ENCODE data around the gene PPIF. TPM values are rescaled to one million over a fixed set of nuclear protein-coding genes. Genes with fewer than 3 reads are reported as not detected.

The PPIF gene
- total RNA-seq, 1 donor from 2014 or later: 27.1 TPM

DNA sequence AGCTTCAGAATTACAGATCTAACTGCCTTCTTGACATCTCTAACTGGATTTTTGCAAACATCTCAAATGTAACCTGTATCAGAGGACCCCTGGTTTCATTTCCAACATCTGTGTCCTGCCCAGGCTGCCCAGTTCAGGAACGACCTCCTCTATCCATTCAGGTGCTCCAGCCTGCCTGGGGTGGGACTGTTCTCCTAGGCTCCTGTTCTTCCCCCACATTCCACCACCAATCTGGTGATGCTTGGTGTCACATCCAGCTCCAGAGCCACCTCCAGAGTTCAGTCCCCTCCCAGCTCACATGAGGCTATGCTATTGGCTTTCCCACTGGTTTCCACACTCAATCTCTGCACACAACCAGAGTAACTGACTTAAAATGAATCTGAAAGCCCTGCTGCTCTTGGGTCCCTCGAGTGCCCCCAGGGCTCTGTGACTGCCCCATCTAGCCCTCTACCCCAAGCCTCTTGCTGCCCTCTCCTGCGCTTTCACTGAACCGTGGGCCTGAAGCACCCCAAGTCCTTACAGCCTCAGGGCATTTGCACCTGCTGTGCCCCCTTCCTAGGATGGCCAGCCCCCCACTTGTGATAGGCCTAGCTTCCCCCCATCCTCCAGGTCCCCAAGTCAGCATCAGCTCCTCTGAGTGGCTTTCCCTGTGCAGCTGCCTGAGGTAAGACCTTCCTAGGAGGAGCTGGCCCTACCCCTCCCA lies 46.1 kb downstream of the PPIF start:
- Histone ChIP-seq H4K20me1 (ENCODE audit: low read depth) (no peaks in the 10 kb centered on the region), H3K27ac (no peak overlapping the region), H3K9me3 (ENCODE audit: low read depth) (no peaks in the 10 kb centered on the region), H3K9ac (no peak overlapping the region), H3K36me3 (no peaks in the 10 kb centered on the region), H3K4me1 (no peaks in the 10 kb centered on the region), H3K27me3 (no peaks in the 10 kb centered on the region), H3F3A (ENCODE audit: low read depth) (no peaks in the 10 kb centered on the region), H3K79me2 (ENCODE audit: low read depth) (no peaks in the 10 kb centered on the region), H3K4me3 (no peak overlapping the region), H3K4me2 (no peak overlapping the region), H2AFZ (replicated peaks) (no peak overlapping the region)
- Mint-ChIP-seq H3K36me3 (peaks cover 2% of the 10 kb centered on the region), H3K4me3 (no peak overlapping the region), H3K27me3 (ENCODE audit: insufficient read depth, low read depth) (no peaks in the 10 kb centered on the region), H3K27ac (no peak overlapping the region), H3K9me3 (no peaks in the 10 kb centered on the region), H3K4me1 (peaks cover 17% of the 10 kb centered on the region)
- TF ChIP-seq EZH2 (IDR thresholded peaks at IDR 0.05): no peak
- TF ChIP-seq, protein P1, sequence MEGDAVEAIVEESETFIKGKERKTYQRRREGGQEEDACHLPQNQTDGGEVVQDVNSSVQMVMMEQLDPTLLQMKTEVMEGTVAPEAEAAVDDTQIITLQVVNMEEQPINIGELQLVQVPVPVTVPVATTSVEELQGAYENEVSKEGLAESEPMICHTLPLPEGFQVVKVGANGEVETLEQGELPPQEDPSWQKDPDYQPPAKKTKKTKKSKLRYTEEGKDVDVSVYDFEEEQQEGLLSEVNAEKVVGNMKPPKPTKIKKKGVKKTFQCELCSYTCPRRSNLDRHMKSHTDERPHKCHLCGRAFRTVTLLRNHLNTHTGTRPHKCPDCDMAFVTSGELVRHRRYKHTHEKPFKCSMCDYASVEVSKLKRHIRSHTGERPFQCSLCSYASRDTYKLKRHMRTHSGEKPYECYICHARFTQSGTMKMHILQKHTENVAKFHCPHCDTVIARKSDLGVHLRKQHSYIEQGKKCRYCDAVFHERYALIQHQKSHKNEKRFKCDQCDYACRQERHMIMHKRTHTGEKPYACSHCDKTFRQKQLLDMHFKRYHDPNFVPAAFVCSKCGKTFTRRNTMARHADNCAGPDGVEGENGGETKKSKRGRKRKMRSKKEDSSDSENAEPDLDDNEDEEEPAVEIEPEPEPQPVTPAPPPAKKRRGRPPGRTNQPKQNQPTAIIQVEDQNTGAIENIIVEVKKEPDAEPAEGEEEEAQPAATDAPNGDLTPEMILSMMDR (IDR thresholded peaks at IDR 0.05): no peak
- no peak for TF ChIP-seq EZH2phosphoT487 (IDR thresholded peaks at IDR 0.05)
- no peak for DNase-seq (ENCODE audit: low spot score)

DNA sequence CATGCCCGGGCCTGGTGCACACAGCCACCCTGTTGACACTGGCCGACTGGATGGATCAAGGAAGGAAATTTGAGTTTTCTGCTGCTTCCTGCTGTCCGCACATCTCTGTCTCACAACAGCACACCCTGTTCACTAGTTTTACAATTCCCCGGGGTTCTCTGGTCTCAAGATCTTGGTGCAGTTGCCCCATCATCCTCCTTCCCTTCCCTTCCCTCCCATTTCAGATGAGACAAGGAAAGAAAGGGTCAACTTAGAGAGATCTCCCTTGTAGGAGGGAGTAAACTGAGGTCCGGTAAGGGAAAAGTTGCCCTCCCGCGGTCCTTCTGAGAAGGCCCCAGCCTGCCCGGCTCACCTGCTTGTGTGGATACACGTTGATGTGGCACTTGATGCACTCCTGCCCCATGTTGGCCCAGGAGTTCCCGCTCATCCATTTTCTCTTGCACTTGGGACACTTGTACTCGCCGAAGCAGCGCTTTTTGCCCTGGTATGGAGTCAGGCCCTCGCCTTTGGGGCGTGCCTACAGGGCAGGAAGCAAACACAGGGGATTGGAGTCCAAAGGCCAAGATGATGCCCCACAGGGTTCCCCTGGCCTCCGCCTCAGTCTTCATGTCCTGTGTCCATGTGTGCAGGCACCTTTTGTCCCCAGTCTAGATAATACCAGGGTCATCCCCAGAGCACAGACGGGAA lies 46.8 kb downstream of the PPIF start:
- Mint-ChIP-seq H3K27me3 (ENCODE audit: insufficient read depth, low read depth) (no peaks in the 10 kb centered on the region), H3K27ac (no peak overlapping the region), H3K4me3 (no peak overlapping the region), H3K9me3 (no peaks in the 10 kb centered on the region), H3K36me3 (peaks cover 2% of the 10 kb centered on the region), H3K4me1 (peaks cover 22% of the 10 kb centered on the region)
- H3K4me1 ChIP-seq: peaks cover 2% of the 10 kb centered on the region
- DNase-seq (ENCODE audit: low spot score): no peak
- H3K79me2 ChIP-seq (ENCODE audit: low read depth): no peaks in the 10 kb centered on the region
- H4K20me1 ChIP-seq (ENCODE audit: low read depth): no peaks in the 10 kb centered on the region
- H3K4me3 ChIP-seq: no peak overlapping the region
- no peaks in the 10 kb centered on the region for H3K36me3 ChIP-seq
- no peak overlapping the region for H2AFZ ChIP-seq (replicated peaks)
- no peaks in the 10 kb centered on the region for H3K9me3 ChIP-seq (ENCODE audit: low read depth)
- no peaks in the 10 kb centered on the region for H3F3A ChIP-seq (ENCODE audit: low read depth)
- H3K4me2 ChIP-seq: no peak overlapping the region
- no peak overlapping the region for H3K27ac ChIP-seq
- TF ChIP-seq, protein P1 (IDR thresholded peaks at IDR 0.05): no peak
- TF ChIP-seq EZH2 (IDR thresholded peaks at IDR 0.05) (no peak), EZH2phosphoT487 (IDR thresholded peaks at IDR 0.05) (no peak)
- no peak overlapping the region for H3K9ac ChIP-seq
- no peaks in the 10 kb centered on the region for H3K27me3 ChIP-seq

DNA sequence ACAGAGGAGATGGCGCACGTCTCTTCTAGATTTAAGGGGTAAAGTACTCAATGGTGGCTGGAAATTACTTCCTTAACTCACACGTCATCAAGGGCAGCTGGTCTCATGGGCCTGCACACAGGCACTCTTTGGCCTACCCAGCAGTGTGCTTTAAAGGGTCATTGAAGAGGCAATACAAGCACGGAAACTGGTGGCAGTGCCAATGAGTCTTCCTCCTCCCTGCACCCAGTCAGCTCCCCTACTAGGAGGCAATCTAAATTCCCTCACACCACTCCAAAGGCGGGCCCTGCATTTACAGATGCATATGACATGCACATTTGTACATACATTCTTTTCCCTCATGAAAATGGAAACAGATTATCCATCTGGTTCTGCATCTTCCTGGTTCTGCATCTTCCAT lies 47.4 kb downstream of the PPIF start:
- Histone ChIP-seq H3K9me3 (ENCODE audit: low read depth) (no peaks in the 10 kb centered on the region), H3F3A (ENCODE audit: low read depth) (no peaks in the 10 kb centered on the region), H3K27me3 (no peaks in the 10 kb centered on the region), H3K4me1 (peaks cover 7% of the 10 kb centered on the region), H3K36me3 (no peaks in the 10 kb centered on the region), H3K79me2 (ENCODE audit: low read depth) (no peaks in the 10 kb centered on the region), H3K4me2 (no peak overlapping the region), H3K4me3 (no peak overlapping the region), H2AFZ (replicated peaks) (no peak overlapping the region), H4K20me1 (ENCODE audit: low read depth) (no peaks in the 10 kb centered on the region), H3K27ac (no peak overlapping the region), H3K9ac (no peak overlapping the region)
- TF ChIP-seq, protein P1 (IDR thresholded peaks at IDR 0.05): no peak
- TF ChIP-seq EZH2phosphoT487 (IDR thresholded peaks at IDR 0.05) (no peak), EZH2 (IDR thresholded peaks at IDR 0.05) (no peak)
- no peak overlapping the region for H3K27ac Mint-ChIP-seq
- no peak for DNase-seq (ENCODE audit: low spot score)
- H3K4me3 Mint-ChIP-seq: no peak overlapping the region
- H3K9me3 Mint-ChIP-seq: no peaks in the 10 kb centered on the region
- peaks cover 2% of the 10 kb centered on the region for H3K36me3 Mint-ChIP-seq
- no peaks in the 10 kb centered on the region for H3K27me3 Mint-ChIP-seq (ENCODE audit: insufficient read depth, low read depth)
- peaks cover 28% of the 10 kb centered on the region for H3K4me1 Mint-ChIP-seq

Data from neural progenitor cell (in vitro differentiated cells).